GM19468 (cell line): ENCODE results near the gene FZD2.
"Not testable (repeated sequence)": the region's sequence is repeated elsewhere in the genome, so short reads cannot be mapped to it uniquely, and the experiment has no call there.

ENCODE experiments used
- ATAC-seq: cut with Tn5 transposase; IDR thresholded peaks from one replicate; pipeline ENCODE4 v1.9.1; 2021; ENCODE audit warnings: mild to moderate bottlenecking, moderate library complexity, moderate number of reproducible peaks; ENCODE audit not compliant: unreplicated experiment; ENCODE audit errors: extremely low read depth

The FZD2 gene

GRCh38 chr17:44543905-44544523, 13.3 kb upstream of the FZD2 start:
- no peak for ATAC-seq

GRCh38 chr17:44546671-44547606, 10.3 kb upstream of the FZD2 start:
- no peak for ATAC-seq

GRCh38 chr17:44547625-44548267, 9.5 kb upstream of the FZD2 start:
- no peak for ATAC-seq

- no peak for ATAC-seq
Observed at GRCh38 chr17:44548376-44549230, 8.7 kb upstream of the FZD2 start.

- ATAC-seq: no peak
Observed at GRCh38 chr17:44549686-44550085, 7.6 kb upstream of the FZD2 start.

- ATAC-seq: no peak
Observed at GRCh38 chr17:44552361-44552760, 4.9 kb upstream of the FZD2 start.

- ATAC-seq: no peak
Observed at GRCh38 chr17:44555099-44555498, 2.2 kb upstream of the FZD2 start.

GRCh38 chr17:44556166-44556831, 985 bp upstream of the FZD2 start:
- ATAC-seq: no peak

- ATAC-seq: no peak
Observed at GRCh38 chr17:44557651-44558285, 484 bp downstream of the FZD2 start.

- no peak for ATAC-seq
Observed at GRCh38 chr17:44558334-44558709, 1.0 kb downstream of the FZD2 start.

- ATAC-seq: no peak
Observed at GRCh38 chr17:44558710-44559633, 1.7 kb downstream of the FZD2 start.

GRCh38 chr17:44559634-44560554, 2.6 kb downstream of the FZD2 start:
- no peak for ATAC-seq

GRCh38 chr17:44561237-44561623, 3.9 kb downstream of the FZD2 start:
- no peak for ATAC-seq

- ATAC-seq: no peak
Observed at GRCh38 chr17:44564429-44564828, 7.1 kb downstream of the FZD2 start.

GRCh38 chr17:44565866-44566443, 8.7 kb downstream of the FZD2 start:
- no peak for ATAC-seq

- not testable (repeated sequence) for ATAC-seq
Observed at GRCh38 chr17:44568311-44568944, 11.1 kb downstream of the FZD2 start.
